Activated T-helper 1 cell treated with anti-CD3 and anti-CD28 coated beads, Interleukin-2, amount 50 U/mL, for 16 hours (primary cell): Measurements from ENCODE around the gene PAN3.

Experiments used
- DNase-seq, 2 donors: peaks; one replicate each; pipeline ENCODE4 v3.0.0-alpha.2; 2020; ENCODE audit warnings: low read depth in 1 of 2, low spot score in 1 of 2

The PAN3 gene

DNA sequence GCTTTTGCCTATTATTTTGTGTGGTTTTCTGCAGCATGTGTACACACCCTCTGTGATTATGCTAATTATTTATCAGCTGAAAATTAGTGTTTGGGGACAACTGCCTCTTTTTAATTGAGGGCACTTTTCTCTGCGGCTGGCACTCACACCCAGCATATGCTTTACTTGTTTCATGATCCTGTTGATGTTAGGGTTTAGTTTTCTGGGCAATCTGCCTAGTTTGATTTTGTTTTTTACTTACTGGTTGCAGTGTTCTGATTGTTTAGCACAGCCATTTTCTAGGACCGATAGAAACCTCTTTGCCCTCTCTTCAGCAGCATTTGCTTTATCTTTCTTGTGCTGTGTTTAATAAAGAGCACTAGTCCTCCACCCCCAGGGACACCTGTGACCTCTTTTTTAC is 161.6 kb downstream of the PAN3 start:
- DNase-seq = no peak

DNA sequence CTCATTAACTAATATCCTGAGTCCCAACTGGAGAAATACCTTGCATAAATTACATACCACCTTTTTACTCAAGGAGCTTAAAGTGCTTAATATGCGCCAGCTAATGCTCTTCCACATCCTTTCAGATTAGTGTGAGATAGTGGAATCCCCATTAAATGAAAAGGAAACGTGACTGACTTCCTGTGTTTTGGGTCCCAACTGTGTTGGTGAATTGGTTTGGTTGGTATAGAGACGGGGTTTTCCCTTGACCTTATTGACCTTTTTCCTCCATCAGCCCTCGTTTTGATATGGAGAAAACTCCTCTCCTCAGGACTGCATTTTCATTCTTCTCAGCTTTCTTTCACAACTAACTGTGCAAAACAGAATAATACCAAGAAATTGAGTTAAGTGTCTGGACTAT is 163.5 kb downstream of the PAN3 start:
- no peak for DNase-seq

DNA sequence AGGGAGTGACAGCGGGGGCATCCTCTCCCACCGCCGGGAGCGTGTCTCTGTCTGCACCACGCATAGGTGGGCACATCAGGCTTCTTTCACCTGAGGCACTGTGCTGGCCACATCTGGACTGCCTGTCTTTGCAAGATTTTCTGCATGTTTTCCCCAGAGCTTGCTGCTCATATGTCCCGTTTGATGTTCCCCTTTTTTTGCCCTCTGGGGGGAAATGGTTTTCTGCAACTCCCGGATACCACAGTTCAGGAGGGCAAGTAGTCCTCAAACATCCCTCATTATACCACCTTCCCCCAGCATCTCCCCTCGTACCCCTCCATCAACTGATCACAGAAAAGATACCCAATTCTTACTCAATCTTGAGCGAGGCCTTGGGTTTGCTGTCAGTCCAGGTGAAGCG is 168.0 kb downstream of the PAN3 start:
- no peak for DNase-seq

DNA sequence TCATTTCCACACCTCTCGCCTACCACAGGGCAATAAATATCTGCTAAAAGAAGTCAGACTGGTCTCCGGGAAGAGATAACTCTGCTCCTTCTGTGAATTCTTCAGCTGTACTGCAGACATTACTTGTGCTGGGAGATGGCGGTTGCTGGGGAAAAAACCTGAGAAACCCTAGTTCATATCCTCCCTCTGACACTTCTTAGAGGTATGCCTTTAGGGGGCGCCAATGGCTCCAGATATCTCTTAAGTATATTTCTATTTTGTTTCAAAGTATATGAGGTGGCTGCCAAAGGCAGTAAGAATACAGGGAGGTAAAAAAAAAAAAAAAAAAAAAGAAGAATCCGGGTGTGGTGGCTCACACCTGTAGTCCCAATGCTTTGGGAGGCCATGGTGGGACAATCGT is 175.2 kb downstream of the PAN3 start:
- DNase-seq = no peak

DNA sequence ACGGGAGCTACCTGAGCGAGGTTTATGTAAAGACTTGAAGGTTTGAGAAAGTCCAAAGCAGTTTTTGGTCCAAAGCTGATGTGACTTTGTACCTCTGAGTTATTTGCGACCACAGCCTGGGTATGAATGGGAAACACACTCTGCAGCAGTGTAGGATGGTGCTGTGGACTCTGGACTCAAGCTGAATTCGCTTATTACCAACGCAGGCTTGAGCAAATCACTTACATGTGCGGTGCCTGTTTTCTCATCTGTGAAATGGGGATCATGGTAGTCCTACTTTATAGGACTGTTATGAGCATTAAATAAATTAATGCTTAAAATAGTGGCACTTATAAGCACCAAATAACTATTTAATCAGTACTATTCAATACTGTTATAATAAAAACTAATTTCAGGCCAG is 176.5 kb downstream of the PAN3 start:
- no peak for DNase-seq

DNA sequence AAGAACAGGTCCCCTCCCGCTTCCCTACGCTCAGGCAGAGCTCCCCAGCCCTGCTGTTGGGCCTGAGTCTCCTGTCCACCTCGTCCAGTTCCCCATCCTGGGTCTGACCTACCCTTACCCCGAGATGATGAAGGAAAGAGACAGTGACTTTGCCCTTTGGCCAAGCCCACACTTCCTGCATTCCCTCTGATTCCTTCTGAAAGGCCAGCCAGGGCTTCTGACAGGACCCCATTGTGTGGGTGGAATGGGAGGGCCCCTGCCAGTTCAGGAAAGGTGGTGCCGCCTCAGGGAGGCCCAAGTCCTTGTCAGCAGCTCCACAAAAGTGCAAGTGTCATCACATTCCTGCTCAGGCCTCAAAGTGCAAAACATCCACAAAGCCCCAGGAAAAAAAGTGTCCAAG is 177.8 kb downstream of the PAN3 start:
- no peak for DNase-seq

DNA sequence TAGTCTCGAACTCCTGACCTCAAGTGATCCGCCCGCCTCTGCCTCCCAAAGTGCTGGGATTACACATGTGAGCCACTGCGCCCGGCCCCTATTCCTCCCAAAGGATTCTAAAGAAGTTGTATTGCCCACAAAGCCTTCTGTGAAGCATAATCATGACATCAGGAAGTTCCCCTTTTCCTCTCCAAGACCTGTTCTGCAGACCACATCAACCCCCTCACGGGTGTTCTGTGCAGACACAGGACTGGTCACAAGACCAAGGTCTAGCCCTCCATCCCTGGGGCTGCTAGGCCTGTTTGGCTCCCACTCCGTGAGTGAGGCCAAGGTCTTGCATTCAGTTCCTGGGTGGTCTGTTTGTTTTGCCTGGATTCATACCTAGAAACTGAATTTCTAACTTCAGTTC is 178.5 kb downstream of the PAN3 start:
- DNase-seq = no peak

DNA sequence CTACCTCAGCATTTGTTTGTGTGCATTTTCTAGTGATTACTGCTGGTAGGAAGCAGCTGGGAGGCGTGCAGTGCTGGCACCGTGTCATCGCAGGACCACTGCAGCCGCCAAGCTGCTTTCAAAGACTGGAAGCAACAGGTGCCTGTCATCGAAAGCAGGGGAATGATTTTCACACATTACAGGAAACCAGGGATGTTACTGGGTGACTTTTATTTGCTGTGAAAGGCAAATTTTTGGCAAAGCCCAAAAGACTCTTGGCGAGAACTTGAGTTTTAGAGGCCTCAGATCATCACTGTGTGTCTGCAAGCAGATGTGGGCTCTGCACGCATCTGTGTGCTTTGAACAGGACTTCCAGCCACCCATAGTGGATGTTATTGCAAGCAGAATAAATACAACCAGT is 180.2 kb downstream of the PAN3 start:
- DNase-seq = no peak

DNA sequence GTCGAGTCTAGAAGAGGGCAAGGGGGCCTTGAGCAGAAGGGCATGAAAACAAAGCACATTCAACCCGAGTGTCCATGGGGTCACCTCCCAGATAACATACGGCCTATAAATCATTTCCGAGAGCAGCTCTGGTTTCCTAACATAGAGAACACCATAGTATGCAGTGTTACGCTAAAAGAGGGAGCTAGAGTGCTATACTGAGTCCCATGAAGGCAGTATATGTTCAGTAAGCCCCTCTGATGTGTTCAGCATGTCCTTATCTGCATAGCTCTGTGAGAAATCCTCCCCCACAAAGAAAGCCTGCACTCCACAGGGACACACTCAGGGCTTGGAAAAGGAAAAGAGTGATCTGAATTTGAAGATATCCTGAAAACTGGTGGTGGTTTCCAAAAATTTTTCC is 181.2 kb downstream of the PAN3 start:
- no peak for DNase-seq

DNA sequence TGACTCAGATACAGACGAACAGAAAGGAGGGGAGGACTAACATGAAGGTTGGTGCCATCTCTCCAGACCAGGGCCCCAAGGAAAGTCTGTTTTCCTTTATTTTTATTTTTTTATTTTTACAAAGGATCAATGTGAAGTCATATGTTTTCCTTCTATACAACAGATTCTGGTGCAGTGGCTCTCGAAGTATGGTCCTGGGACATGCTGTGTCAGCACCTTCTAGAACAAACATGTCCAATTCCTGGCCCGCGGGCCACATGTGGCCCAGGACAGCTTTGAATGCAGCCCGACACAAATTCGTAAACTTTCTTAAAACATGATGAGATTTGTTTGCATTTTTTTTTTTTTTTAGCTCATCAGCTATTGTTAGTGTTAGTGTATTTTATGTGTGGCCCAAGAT is 181.9 kb downstream of the PAN3 start:
- no peak for DNase-seq

DNA sequence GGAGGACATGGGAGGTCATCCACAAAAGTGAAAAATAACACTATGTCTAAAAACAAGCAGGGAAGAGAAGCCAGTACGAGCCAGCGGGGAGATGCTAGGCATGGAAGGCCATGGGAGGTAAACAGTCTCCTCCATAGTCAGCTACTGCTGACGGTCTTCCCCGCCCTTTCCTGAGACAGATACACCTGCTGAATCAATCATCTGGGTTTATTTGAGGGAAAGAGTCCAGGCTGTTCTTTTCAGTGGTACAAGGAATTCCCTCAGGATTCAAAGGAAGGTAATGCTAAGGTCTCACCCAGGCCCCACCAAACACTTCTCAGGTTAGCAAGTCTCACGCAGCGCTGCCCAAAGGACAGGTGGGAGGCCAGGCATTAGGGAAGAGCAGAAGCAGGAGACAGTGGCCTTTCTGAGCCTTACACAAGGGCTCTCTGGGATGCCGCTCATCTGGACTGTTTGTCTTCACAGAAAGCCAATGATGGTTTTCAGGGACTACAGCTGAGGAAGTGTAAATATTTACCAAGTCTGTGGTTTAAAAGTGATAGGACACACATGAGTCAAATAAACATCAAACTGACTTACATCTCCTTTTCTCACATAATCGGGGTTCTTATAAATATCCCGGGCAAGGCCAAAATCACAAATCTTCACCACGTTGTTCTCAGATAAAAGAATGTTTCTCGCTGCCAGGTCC is 182.7 kb downstream of the PAN3 start:
- no peak for DNase-seq

DNA sequence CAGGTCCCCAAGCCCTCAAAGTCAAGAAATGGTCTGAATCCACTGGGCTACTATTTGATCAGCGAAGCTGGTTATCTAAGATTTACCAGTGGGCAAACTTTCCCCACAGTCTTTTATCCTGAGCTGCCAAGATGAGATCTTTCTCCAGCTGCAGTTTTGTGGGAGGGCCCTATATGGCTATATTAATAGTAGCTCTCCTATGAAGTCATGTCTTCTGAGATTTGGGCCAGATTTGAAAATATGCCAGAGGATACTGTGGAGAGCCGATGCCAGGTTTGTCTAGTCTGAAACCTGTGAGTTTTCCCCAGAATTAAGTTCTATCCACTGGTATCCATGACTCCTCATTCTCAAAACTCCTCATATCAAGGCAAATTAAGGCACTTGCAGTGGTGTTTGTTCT is 183.4 kb downstream of the PAN3 start:
- DNase-seq = no peak

DNA sequence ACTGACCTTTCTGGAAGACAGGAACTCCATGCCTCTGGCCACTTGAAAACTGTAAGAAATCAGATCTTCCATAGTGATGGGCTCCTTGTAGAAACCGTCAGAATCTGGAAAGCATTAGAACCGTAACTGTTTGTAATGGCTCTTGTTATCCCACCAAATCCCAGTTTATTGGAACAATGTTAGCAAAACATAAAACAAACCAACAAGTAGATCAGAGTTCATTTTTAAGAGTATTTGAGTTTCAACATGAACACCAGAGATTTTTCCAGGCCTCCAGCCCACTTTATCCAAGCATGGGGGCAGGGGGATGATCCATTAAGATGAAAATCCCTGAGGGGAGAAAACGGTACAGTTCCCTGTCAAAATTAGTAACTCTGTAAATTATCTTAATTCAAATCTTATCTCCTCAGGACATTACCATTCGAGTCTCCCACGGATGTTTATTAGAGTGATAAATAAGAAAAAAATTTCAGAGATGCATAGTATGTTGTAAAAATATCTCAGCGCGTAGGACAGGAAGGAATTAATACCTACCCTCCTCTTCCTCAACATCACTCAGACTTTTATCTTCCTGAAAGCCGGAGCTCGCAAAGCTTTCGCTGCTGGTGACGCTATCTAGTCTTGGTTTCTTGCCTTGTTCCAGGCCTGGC is 184.0 kb downstream of the PAN3 start:
- no peak for DNase-seq

DNA sequence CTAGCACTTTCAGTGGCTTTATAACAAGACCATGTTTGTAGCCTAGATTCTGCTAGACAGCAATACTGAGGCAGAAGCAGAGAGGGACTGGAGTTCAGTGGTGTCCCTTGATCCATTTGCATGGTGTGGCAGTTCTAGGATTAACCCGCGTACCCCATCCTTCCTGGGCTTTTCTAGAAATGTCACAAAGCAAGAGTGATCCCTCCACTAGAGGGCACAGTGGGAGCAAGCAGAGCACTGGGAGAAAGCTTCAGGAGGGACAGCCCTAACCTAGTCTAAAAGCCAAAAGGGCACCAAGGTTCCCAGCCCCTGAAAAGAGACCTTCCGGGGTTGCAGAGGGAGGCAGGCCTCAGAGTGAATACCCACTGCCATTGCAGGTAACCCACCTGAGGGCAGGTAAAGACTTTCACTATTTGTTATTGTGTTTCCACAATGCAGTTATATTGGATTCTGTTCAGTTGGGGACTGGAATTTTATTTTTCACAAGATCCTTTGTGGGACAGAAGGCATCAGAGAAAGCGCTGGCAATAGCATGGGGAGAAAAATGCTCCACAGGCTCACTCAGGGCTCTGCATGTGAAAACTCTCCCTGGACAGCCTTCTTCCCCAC is 185.9 kb downstream of the PAN3 start:
- peak in 1 of 2 donors; percentile 9 for DNase-seq

DNA sequence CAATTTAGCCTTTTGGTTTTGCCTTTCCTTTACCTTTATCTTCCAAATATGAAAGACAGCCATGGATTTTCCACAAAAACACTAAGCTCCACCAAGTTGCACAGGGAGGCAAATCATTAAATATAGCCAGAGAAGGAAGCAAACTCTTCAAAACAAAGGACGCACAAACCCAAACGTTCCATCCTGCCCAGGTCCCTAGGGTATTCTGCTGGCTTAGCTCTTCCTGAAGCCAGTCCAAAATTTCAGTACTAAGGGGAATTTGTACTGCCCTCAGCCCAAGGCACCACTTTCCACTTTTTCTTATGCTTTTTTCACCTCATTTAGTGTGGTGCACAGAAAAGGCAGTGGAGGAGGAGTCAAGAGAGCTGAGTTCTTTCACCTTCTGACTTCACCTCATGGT is 186.7 kb downstream of the PAN3 start:
- DNase-seq = no peak

DNA sequence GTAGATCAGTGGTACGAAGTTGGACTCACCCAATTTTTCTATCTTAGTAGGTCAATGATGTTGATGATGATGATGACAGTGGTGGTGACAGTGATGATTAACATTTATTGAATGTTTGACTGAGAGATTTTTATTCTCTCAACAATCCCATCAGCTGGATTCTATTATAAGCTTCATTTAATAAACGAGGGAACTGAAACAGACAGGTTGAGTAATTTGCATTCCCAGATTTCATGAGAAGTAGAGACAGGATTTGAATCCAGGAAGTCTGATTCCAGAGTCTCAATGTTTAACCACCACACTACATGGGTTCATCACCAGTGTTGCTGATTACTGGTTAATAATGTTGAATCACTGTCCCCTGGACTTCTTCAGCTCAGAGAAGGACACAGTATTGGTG is 187.7 kb downstream of the PAN3 start:
- no peak for DNase-seq

DNA sequence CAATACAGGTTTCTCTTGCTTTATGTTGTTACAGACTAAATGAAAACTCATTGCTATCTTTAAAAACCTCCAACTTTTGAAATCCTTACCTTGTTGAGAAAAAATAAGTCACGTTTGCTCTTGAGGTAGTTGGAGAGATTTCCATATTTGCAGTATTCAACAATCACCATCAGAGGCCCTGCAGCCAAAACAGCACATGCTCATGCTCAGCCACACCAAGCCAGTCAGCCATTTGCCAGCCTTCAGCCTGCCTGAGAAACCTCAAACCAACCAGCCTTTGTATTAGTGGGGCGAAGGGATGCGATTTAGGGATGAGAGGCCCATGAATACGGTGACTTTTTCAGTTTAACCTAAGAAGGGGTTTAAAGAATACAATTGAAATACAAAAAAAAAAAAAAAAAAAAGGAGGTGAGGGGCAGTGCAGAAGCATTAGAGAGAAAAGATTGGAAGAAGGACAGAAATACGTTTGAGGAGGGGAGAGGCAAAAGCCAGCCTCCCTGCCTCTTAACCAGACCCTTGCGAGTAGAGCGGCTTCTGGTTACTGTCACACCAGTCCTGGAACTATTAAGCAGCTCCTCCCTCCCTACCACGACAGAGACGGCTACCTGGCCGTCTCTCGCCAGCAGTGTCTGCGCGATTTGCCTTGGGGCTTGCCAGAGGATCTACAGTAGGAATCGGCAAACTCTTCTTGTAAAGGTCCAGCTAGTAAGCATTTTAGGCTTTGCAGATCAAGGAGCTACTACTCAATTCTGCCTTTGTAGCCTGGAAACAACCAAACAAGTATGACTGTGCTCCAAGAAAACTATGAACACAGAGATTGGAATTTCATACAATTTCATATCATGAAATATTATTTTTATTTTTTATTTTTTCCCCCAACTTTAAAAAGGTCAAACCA is 189.3 kb downstream of the PAN3 start:
- DNase-seq = no peak

DNA sequence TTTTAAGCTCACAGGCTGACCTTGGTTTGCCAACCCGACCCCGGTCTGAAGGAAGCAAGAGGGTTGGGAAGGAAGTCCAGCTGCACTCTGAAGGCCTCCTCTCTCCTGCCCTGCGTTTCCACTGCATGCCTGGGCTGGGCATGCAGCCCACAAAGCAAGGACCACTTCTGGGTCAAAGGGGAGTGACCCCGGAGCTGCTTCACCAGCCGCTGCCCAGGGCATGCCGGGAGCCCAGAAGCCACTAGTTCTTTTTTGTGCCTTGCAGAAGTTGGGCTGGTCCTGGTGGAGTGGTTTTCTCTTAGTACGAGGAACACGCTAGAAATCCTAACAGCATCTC is 189.9 kb downstream of the PAN3 start:
- no peak for DNase-seq

DNA sequence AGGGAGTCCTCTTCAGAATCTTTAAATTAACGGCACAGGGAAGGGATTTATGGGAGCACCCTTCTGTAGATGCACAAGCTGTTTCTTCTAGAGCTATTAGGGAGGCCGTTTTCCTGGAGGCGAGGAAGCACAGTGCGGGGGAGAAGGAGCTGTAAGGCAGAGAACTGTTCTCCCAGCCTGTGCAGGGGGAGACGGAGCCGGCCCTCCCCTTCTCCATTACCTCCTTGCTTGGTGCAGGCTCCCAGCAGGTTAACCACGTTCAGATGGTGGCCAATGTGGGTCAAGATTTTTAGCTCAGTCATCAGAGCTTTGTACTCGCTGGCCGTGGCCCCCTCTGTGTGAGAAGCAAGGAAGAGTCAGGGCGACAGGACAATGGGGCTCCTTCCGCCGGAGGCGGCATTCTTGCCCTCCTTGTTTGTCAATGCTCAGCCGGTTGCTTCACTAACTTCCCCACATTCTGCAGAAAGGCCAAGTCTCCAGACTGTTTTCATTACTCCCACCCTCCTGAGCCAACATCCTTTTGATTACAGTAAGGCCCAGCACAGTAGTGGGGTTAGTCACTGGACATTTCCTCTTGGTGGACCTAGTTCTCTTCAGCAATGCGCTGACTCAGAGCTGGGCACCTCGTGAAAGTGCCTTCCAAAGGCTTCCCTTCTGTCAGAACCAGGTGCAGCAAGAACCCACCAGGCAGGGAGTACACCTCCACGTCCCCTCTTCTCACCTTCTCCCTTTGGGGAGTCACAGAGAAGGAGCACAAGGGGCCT is 191.2 kb downstream of the PAN3 start:
- DNase-seq = no peak

DNA sequence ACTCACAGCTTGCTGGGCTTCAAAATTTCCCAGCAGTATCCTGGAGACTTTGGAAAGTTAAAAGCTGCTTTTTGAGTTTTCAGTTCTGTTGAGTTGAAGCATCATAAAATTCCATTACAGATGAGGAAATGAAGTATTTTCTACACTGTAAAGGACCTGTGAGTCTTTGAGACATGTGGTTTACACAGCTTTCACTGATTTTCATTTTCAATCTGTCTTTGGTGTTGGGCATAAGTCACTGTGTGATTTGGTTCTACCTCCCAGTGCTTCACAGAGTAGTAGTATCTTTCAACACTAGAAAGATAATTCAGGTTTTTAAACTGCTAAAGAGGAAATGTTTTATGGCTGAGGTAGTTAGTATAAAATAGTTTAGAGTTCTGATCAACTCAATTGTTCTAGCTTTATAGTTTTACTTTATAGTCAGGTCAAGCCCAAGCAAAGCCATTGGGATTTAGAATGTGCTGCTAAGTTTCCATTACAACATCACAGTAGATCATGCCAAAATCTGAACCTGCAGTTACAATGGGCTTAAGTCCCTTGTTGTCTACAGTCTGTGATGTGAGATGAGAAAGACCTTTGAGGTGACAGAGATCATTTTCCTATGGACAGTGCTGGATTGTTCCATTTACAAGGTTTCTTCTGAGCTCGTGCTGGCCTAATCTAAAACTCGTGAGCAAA is 195.0 kb downstream of the PAN3 start:
- DNase-seq = no peak

DNA sequence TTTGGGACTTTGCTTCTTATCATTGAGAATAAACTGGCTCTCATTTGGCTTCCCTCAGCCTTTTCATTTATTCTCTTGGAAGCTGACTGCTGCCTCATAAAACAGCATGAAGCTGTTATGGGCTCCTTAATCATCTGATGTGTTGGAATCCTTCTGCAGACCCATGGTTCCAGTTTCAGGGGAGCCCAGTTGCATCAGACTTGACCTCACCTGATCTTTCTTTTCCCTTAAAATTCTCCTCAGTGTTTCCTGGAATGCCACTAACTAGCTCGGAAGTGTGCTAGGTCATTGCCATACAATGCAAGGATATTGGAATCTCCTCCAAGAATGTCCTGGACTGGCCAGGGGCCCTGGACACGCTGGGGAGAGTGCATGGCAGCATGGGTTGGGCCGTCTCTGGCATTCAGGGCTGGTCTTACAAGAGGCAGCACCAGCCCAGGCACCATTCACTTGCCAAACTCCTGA is 197.9 kb downstream of the PAN3 start:
- DNase-seq = no peak
